Measurements from ENCODE around the gene VAPA.

The VAPA gene

DNA sequence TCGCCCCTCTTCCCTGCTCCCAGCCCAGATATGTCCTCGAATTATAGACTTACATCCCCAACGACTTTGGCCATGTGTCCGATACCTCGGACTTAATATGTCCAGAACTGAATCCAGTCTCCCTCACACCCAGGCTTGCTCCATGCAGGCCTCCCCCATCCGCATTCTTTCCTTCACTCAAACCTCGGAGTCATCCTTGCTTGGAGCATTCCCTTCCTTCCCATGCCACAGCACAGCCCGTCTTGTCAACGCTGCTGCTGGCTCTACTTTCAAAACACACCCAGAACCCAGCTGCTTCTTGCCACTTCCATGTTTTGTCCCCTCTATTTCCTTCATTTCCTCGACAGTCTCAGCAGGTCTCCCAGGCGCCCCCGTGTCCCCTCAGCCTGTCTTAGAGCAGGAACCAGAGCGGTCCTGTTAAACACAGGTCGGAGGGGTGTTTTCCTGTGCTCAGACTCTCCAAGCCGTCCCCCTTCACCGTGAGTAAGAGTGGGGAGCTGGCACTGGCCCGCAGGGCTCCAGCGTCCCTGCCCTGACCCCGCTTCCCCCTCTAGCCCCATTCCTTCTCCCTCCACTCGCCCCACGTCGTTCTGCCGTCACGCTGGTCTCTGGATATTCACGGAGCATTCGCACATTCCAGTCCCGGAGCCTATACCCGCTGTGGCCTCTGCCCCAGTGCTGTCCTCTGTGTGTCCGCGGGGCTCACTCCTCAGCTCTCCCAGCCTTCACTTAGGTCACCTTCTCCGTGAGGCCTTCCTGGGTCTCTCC, 54.4 kb downstream of the VAPA start:
- in situ Hi-C loops (cut with HindIII; ENCODE audit: low sequenced_read_pairs) = no loop called here

DNA sequence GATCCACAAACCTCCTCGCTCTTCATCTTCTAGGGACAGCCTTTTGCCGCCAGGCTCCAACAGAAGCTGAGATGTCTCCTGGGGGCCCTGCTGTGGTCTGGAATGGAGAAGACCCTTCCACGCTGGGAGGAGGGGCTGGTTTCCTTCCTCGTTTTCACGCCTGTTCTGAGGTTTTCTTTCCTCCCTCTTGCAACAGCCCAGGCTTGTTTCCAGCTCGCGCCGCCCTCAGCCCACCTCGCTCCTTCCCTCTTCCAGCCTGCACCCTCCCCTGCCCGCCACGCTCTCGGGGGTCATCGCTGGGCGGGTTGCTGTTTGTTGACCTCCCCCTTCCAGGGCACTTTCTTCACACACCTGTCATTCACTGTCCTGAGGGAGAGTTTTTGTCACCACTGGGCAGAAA, 55.4 kb downstream of the VAPA start:
- in situ Hi-C loops (cut with HindIII; ENCODE audit: low sequenced_read_pairs) = no loop called here

DNA sequence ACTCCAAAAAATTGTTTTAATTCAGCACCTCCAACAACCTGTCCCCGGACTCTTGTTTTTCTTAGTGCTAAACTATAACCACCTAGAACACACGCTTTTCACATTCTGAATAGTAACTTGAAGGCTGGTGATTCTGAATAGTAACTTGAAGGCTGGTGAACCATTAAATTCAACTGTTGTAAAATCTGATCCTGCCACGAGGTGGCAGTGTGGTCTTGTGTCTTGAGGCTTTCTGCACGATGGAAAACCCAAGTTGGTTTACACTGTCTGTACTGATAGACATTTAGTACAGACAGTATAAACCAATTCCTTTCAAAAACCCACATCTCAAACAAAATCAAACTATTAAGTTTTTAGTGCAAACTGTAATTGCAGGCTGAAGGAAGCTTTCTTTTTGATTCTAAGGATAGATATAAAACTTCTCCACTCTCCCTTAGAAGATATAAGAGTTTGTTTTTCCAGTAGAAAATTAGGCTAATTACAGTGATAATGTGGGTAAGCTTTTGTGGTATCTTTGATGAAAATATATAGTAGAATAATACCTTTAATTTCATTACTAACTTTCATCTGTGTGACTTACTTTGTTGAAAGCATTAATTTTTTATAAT, 57.6 kb downstream of the VAPA start:
- in situ Hi-C loops (cut with HindIII; ENCODE audit: low sequenced_read_pairs) = loop anchor here (5.0 kb wide), 1 partner anchor 546 kb away; no protein-coding TSS in a partner anchor

DNA sequence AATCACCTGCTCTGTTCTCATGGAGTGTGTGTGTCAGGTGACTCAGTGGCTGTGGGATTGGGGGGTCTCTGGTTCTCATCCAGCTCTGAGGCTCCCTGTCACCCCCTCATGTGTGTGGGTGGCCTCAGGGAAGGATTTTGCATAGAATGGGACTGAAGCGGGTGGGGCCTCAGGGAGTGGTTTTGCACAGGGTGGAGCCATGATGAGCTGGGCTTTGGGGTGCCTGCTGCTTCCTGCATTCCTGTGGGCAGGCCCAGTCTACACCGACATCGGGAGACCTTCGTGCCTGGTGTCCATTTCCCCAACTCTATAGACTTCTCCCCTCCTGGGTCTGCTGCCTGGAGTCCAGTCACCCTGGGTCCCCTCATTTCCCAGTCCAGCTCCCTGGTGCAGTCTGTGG, 59.7 kb downstream of the VAPA start:
- in situ Hi-C loops (cut with HindIII; ENCODE audit: low sequenced_read_pairs) = loop anchor here (5.0 kb wide), 1 partner anchor 544 kb away; no protein-coding TSS in a partner anchor

DNA sequence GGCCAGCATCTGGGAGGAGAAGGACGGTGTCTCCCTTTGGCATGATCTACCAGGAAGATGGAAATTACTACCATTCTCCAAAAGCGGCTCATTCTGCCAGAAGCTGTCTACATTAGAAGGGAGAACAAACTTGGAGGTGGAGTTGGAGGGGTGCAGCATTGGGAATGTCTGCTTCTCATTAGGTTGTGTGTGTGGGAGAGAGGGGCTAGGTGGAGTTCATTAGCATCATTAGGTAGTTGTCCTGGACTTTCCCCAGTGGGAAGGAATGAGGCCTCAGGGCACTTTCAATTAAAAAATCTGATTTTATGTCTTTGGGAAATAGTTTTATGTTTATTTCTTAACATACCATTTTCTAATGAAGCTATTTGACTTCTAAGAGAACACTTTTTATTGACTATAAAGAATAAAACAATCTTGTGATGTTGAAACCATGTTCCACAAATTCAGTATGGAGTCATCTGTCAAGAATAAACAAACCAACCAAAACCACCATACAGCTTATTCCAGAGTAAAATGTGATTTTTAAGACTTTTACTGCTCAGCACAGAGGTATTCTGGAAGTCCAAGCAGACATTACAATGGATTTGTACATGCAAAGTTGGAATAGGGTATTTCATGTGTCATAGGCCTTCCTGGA, 60.6 kb downstream of the VAPA start:
- in situ Hi-C loops (cut with HindIII; ENCODE audit: low sequenced_read_pairs) = loop anchor here (5.0 kb wide), 1 partner anchor 543 kb away; no protein-coding TSS in a partner anchor

DNA sequence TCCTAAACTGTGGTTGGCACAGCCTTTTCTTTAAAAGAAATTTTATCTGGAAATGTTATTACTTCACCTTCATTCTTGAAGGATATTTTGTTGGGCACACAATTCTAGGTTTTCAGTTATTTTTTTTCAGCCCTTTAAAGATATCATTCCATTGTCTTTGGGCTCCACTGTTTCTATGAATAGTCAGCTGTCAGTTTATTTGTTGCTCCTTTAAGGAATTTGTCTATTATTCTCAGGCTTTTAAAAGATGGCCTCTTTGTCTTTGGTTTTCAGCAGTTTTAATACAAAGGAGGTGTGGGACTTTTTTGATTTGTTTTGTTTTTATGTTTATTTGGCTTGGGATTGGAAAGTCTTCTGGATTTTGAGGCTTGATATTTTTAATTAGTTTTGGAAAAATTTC, 61.8 kb downstream of the VAPA start:
- in situ Hi-C loops (cut with HindIII; ENCODE audit: low sequenced_read_pairs) = no loop called here

DNA sequence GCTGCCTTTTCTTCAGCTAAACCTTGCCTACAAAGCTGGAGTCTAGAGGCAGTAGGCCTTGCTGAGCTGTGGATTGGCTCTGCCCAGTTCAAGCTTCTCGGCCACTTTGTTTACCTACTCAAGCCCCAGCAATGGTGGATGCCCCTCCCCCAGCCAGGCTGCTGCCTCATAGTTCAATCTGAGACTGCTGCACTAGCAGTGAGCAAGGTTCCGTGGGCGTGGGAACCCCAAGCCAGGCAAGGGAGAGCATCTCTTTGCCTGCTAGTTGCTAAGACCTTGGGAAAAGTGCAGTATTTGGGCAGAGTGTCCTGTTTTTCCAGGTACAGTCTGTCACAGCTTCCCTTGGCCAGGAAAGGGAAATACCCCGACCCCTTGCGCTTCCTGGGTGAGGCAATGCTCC, 68.9 kb downstream of the VAPA start:
- in situ Hi-C loops (cut with HindIII; ENCODE audit: low sequenced_read_pairs) = no loop called here

DNA sequence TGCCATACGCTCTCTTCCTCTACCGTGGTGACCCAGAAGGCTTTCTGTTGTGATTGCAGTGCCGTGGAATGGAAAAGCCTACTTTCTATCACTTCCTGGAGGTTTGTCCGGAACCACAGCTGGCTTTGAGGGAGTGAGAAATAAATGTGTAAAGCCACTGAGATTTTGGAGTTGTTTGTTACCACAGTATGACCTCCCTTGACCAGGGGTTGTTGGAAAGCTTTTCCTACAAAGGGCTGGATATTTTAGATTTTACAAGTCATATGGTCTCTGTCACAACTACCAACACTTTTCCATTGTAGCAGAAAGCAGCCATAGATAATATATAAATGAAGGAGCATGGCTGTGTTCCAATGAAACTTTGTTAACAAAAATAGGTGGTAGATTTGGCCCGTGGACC, 70.3 kb downstream of the VAPA start:
- in situ Hi-C loops (cut with HindIII; ENCODE audit: low sequenced_read_pairs) = no loop called here

DNA sequence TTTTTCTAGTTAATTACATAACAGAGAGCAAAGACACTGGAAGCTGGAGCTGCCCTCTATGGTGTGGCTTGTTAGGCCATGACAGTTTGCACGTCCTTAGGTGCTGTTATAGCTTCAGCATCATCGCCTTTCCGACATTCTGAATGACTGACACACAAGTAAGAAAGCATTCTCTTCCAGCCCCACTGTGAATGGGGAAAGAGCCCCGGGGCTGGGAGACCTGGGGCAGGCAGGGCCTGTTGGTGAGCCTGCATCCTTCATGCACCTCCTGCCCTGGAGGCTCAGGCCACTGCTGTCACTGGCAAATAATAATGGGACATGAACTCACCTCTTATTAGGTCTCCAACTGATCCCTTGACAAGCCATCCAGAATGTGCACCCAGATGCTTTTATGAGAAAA, 71.8 kb downstream of the VAPA start:
- in situ Hi-C loops (cut with HindIII; ENCODE audit: low sequenced_read_pairs) = no loop called here

DNA sequence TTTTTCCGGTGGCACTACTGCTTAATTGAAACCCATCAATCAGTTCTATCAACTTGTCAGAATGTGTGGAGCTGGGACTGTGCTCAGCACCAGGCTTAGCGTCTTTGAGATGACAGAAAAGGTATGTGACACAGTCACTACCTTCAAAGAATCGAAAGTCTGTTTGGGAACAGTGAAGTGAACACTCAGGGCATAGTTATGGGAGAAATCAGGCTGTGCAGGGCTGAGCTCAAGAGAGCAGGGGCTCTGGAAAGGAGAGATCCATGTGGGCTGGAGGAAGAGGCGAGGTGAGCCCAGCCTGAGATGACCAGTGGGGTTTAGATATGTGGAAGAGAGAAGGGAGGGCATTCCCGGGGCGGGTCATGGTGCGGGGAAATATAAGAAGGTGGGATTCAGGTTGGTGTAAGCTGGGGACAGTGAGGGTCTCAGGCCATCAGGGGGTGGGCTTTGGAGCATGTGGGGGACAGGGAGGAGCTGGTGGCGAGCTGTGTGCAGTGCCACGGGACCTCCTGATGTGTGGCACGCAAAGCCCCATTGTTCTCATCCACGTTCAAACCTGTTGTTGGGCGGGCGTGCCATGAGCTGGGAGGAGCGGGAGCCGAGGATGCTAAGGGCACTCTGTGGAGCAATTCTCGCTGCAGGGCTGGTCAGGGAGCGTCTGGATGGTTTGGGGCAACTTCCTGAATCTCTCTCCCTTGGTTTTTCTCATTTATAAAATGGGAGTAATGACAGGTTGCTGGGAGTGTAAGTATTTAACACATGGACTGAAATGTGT, 72.5 kb downstream of the VAPA start:
- in situ Hi-C loops (cut with HindIII; ENCODE audit: low sequenced_read_pairs) = no loop called here

DNA sequence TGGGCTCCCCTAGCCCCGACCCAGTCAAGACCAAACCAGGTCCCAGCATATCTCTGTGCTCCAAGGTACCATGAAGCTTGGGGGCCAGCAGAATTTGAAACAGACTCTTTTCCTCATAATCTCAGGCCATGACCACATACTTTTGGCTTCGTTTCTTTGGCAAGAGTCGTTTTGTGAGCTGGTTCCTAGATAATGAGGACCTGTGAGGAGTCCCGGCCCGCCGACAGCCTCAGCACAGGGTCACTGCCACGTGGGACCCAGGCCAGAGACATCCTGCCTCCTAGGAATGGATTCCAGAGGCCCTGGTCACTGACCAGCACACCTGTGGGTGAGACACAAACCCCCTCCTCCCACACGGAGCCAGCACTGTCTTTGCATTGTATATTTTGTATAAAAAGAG, 73.5 kb downstream of the VAPA start:
- in situ Hi-C loops (cut with HindIII; ENCODE audit: low sequenced_read_pairs) = no loop called here

DNA sequence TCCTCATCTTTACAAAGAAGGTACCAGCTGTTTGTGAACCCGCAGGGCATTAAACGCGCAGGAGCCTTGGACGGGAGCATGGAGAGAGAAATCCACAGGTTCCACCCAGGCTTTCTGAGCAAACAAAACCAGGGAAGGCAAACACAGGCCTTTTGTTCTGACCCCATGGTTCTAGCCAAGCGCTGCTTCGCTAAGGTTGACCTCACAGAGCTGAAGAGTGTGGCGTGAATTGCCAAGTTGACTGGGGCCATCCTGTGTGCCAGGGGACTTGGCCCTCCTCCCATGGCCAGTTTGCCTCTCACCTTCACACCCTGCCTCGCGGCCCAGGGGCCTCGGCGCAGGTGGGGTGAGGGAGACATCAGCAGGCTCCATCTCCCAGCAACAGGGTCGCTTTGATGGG, 74.1 kb downstream of the VAPA start:
- in situ Hi-C loops (cut with HindIII; ENCODE audit: low sequenced_read_pairs) = no loop called here

DNA sequence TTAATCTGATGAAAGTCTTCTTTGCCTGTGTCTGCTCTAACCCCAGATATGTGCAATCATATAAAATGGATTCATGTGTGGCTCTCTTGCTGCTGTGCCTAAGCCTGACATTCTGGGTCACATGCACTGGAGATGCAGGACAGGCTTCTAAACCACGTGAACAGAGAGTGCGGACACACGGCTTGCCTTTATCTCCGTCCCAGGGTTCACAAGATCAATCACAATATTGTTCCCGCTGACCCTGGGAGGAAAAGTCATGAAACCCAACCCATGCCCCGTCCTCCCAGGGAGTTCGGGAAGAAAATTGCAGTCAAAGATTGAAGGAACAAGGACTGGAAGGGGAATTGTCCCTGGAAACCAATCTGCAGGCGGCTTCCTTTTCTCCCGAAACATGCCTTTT, 74.8 kb downstream of the VAPA start:
- in situ Hi-C loops (cut with HindIII; ENCODE audit: low sequenced_read_pairs) = no loop called here

DNA sequence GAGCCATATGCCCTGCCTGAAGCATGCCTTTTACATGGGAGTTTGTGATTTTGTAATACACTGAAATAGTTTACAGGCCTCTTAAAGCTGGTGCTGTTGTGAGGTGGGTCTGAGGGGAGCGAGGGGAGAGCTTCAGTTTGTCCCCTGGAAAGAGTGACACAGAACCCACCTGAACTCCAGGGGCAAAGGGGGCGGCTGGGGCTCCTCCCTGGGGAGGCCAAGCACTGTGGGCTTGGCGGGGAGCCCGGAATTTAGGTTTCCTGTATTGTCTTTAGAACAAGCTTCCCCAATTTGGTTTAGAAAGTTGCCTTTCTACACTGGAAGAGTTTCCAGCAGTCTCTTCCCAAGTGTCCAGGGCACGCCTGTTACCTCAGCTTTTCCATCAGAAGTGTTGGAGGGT, 75.7 kb downstream of the VAPA start:
- in situ Hi-C loops (cut with HindIII; ENCODE audit: low sequenced_read_pairs) = no loop called here

DNA sequence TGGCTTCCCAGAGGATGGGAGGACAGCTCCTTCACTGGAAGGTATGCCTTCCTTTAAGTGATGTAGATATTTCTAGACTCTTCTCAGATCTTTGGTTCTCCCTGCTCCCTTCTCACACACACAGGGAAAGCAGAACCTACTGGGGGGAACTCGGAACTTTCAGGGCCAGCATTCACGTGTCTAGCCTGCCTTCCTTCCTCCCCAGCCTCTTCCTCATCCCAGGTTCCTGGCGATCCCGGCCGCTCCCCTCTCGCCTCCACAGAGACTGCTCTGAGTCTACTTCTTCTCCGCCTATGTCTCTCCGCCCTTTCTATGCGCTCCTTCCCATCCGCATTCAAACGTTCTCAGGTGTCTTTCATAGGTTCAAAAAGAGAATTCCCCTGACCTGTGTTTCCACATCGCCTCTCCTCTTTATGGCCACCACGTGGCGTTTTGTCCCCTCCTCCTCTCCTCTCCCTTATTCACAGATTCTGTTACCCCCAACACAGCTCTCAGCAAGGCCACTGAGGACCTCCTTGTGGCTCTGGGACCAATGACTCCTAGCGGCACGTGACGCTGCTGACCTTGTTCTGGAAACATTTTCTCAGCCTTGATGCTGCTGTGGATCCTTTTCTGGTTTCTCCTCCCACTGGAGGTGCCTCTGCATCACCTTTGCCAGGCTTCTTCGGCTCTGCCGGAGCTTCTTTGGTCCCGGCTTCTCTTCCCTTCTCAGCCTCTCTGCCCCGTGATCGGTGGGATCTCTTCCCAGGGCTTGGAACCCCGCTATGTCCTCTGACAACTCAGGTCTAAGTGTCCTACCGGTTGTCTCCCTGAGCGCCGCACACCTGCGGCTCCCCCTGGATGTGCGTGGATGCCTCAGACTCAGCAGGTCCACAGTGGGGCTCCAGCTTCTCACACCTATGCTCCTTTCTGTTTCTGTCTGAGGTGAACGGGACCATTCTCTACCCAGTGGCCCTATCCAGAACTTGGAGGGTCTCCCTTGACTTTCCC, 77.5 kb downstream of the VAPA start:
- in situ Hi-C loops (cut with HindIII; ENCODE audit: low sequenced_read_pairs) = loop anchor here (10.0 kb wide), 1 partner anchor 253 kb away; no protein-coding TSS in a partner anchor

DNA sequence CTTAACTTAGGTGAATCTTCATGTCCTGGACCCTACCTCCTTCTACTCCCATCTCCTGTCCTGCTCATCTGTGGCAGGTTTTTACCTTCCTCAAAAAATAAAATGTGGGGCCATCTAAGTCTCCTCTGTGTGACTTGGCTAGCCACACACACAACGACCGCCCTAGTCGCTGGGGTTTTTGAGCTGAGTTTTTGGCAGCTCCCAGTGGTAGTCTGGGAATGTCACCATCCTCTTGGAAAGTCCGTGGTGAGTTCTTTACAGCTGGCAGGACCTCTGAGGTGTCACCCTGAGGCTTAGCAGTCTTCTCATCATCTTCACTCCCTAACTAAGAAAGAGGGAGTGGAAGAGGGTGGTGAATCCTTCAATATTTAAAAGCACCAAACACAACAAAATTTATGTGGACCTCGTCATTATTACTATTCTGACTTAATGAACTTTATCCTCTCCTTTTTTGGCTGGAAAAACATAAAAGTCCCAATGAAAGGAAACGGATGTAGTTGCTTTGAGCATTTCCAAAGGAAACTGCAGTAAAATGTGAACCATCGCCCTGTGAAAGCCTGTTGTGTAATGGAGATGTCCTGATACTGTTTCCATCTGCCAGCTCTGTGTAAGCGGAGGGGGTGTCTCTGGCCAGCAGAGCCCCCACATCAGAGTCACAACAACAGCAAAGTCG, 78.6 kb downstream of the VAPA start:
- in situ Hi-C loops (cut with HindIII; ENCODE audit: low sequenced_read_pairs) = loop anchor here (10.0 kb wide), 1 partner anchor 252 kb away; no protein-coding TSS in a partner anchor

DNA sequence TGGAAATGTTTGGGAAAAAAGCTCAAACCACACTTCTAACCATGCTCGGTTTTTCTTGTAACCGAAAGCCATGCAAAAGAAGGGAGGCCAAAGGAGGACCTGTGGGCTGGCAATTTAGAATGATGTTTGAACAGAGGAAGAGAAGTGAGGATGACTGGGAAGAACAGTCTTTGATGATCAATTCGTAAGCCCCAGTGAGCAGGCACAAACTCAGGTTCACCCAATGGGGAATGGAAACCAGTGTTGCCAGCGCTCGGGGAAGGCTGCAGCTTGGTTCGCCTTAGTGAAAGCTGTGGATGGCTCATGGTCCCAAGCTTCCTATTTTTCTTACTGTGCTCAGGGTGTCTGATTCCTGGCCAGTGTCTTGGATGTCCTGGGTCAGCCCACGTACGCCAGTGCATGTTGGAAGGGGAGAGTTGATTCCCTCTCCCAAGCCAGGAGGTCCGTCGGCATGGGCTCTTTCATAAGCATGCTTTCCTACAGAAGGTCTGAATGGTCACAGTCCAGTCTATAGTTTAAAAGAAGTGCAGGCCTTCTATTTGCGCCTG, 79.2 kb downstream of the VAPA start:
- in situ Hi-C loops (cut with HindIII; ENCODE audit: low sequenced_read_pairs) = loop anchor here (10.0 kb wide), 1 partner anchor 252 kb away; no protein-coding TSS in a partner anchor

DNA sequence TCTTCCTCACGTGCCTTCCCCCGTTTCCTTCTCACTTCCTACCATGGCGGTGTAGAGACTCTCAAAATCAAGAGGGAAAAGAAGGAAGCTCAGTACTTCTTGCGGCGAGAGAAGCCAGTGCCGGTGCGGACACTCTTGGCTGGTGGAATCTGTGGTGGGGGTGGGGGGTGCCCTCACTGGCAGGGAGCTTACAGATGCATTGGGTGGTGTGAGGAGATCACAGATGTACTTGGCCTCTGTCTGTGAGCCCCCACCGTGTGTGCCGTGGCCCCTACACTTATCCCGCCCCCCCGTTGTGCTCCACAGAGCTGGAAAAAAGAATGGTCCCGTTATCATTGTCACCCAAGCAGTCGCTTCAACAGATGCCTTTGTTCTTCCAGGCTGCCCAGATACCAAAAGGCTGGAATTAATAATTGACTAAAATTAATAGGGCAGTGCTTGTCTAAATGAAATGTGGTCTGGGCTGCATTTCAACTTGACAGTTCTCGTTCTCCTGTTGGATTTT, 79.8 kb downstream of the VAPA start:
- in situ Hi-C loops (cut with HindIII; ENCODE audit: low sequenced_read_pairs) = loop anchor here (10.0 kb wide), 1 partner anchor 251 kb away; no protein-coding TSS in a partner anchor

Measured in endothelial cell of hepatic sinusoid (primary cell).